ENCODE measurements around the gene FLAD1. TPM values are rescaled to one million over a fixed set of nuclear protein-coding genes. Genes with fewer than 3 reads are reported as not detected.

Gene FLAD1
- total RNA-seq, 1 experiment from 2014 or later: 97.0 TPM

DNA sequence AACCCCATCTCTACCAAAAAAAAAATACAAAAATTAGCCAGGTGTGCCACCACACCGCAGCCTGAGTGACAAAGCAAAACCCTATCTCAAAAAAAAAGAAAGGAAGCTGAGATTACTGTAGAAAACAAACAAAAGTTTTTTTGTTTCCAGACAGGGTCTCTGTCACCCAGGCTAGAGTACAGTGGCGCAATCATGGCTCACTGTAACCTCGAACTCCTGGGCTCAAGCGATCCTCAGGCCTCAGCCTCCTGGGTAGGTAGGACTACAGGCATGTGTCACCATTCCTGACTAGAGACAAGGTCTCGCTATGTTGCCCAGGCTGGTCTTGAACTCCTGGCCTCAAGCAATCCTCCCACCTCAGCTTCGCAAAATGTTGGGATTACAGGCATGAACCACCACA, 18.8 kb upstream of the FLAD1 start:
- no peaks in the 10 kb centered on the region for H3K27me3 ChIP-seq (ENCODE audit: insufficient read depth, low read length)
- no peak overlapping the region for H3K23ac ChIP-seq (ENCODE audit: insufficient read length, low read depth, low read length)
- Mint-ChIP-seq H3K4me1 (peaks cover 39 to 44% of the 10 kb centered on the region in 2 experiments), H3K9me3 (no peaks in the 10 kb centered on the region), H3K36me3 (ENCODE audit: insufficient read depth in 1 of 3, low read depth in 3 of 3) (peaks cover 45 to 80% (median 68%) of the 10 kb centered on the region in 3 experiments), H3K27ac (no peak overlapping the region), H3K27me3 (ENCODE audit: low read depth) (no peaks in the 10 kb centered on the region), H3K4me3 (no peak overlapping the region)
- H3K79me1 ChIP-seq (ENCODE audit: insufficient read depth, low read depth, low read length, poor library complexity, severe bottlenecking): peaks cover 7% of the 10 kb centered on the region
- H3K4me1 ChIP-seq (ENCODE audit: insufficient read depth, low read length): peaks cover 2% of the 10 kb centered on the region; the same call in 1 of the 2 replicates
- no peak overlapping the region for H3K4me2 ChIP-seq (ENCODE audit: insufficient read depth, insufficient read length, low read length)
- H2AK5ac ChIP-seq (ENCODE audit: insufficient read length, low read length): no peak overlapping the region
- no peak overlapping the region for H3K56ac ChIP-seq (ENCODE audit: insufficient read length, low read depth, low read length)
- no peak overlapping the region for H3K14ac ChIP-seq (ENCODE audit: insufficient read depth, low read length)
- DNase-seq: no peak
- H3K4ac ChIP-seq (ENCODE audit: low read depth, low read length): no peak overlapping the region
- no peak overlapping the region for H3T11ph ChIP-seq (ENCODE audit: low read length)
- peaks cover 2% of the 10 kb centered on the region for H4K20me1 ChIP-seq (ENCODE audit: control insufficient read depth, insufficient read depth, insufficient read length)
- H3K23me2 ChIP-seq (ENCODE audit: insufficient read length, low read depth, low read length, poor library complexity, severe bottlenecking): peaks cover 5% of the 10 kb centered on the region
- H4K8ac ChIP-seq (replicated peaks; ENCODE audit: insufficient read length, low read depth, low read length): no peak overlapping the region
- no peak overlapping the region for H2BK120ac ChIP-seq (ENCODE audit: low read depth, low read length, poor library complexity, severe bottlenecking)
- H3K27ac ChIP-seq (ENCODE audit: insufficient read length, low read depth, low read length): no peak overlapping the region
- no peaks in the 10 kb centered on the region for H3K9me3 ChIP-seq (ENCODE audit: control insufficient read depth, low read depth, low read length)
- no CpG with 5 or more reads among the region's 6 CpGs for WGBS (ENCODE audit: extremely low coverage, insufficient read length, low lambda C conversion rate)
- H4K5ac ChIP-seq (ENCODE audit: insufficient read length, low read depth, low read length): no peak overlapping the region
- no peak overlapping the region for H3K9ac ChIP-seq (ENCODE audit: extremely low read depth, insufficient read length, low read length)
- H4K91ac ChIP-seq (ENCODE audit: insufficient read length, low read depth, low read length): no peak overlapping the region
- H2BK20ac ChIP-seq (ENCODE audit: low read depth, low read length, poor library complexity, severe bottlenecking): no peak overlapping the region
- H2BK5ac ChIP-seq (ENCODE audit: insufficient read length, low read length): no peak overlapping the region
- no peak overlapping the region for H2AFZ ChIP-seq (ENCODE audit: low read length)
- H3K18ac ChIP-seq (ENCODE audit: insufficient read length, low read depth, low read length): no peak overlapping the region
- H2BK12ac ChIP-seq (ENCODE audit: insufficient read length, low read depth, low read length): no peak overlapping the region
- H2BK15ac ChIP-seq (ENCODE audit: low read depth, low read length): no peak overlapping the region
- TF ChIP-seq, protein P1, sequence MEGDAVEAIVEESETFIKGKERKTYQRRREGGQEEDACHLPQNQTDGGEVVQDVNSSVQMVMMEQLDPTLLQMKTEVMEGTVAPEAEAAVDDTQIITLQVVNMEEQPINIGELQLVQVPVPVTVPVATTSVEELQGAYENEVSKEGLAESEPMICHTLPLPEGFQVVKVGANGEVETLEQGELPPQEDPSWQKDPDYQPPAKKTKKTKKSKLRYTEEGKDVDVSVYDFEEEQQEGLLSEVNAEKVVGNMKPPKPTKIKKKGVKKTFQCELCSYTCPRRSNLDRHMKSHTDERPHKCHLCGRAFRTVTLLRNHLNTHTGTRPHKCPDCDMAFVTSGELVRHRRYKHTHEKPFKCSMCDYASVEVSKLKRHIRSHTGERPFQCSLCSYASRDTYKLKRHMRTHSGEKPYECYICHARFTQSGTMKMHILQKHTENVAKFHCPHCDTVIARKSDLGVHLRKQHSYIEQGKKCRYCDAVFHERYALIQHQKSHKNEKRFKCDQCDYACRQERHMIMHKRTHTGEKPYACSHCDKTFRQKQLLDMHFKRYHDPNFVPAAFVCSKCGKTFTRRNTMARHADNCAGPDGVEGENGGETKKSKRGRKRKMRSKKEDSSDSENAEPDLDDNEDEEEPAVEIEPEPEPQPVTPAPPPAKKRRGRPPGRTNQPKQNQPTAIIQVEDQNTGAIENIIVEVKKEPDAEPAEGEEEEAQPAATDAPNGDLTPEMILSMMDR (conservative IDR thresholded peaks at IDR 0.05): no peak
- peaks cover 3% of the 10 kb centered on the region; the same call in 1 of the 2 replicates for H3K79me2 ChIP-seq (ENCODE audit: insufficient read depth, low read length)

All from H9 (cell line).